Prostate gland (tissue), 2 donors: ENCODE measurements around the gene PRKCQ. TPM values are rescaled to one million over a fixed set of nuclear protein-coding genes. Genes with fewer than 3 reads are reported as not detected.

Experiments used
- DNase-seq: peaks from one replicate; pipeline ENCODE4 v3.0.0-alpha.2; 2019; ENCODE audit warnings: low spot score
- H3K27ac ChIP-seq, 2 donors: fragments of 200-600 bp; sonication (generic); 2 replicates each; pipeline ENCODE4 v1.5.1; 2017 to 2019
- H3K27me3 ChIP-seq: fragments of 200-600 bp; sonication (generic); replicated peaks from 2 replicates; pipeline ENCODE4 v1.5.1; 2019; ENCODE audit not compliant: insufficient read depth
- H3K36me3 ChIP-seq, 2 donors: fragments of 200-600 bp; sonication (generic); 1 replicate in 1 of 2; 2 replicates in 1 of 2; pipeline versions ENCODE4 v1.5.1 to v1.8.1; 2017 to 2019
- H3K4me1 ChIP-seq: fragments of 200-600 bp; sonication (generic); replicated peaks from 2 replicates; pipeline ENCODE4 v1.5.1; 2019
- H3K4me3 ChIP-seq, 2 donors: fragments of 200-600 bp; sonication (generic); 2 replicates each; pipeline ENCODE4 v1.5.1; 2017 to 2019
- H3K9me3 ChIP-seq: fragments of 200-600 bp; sonication (generic); 2 replicates; pipeline ENCODE4 v1.5.1; 2017
- POLR2A ChIP-seq: fragments of 450-650 bp; IDR thresholded peaks from one replicate; pipeline ENCODE4 v1.6.1; 2016; ENCODE audit warnings: antibody characterized with exemption, mild to moderate bottlenecking
- POLR2AphosphoS5 ChIP-seq: sonication (generic); formaldehyde crosslinking; IDR thresholded peaks from one replicate; pipeline ENCODE4 v1.6.1; 2017; ENCODE audit warnings: antibody characterized with exemption
- WGBS: methylation state at CpG from one replicate; pipeline ENCODE4 v1.1.5; 2018; 5-methylcytosine and 5-hydroxymethylcytosine counted together
- intact Hi-C: fragments of 100-400 bp; cut with DNase I; formaldehyde crosslinking; loops from one replicate; pipeline ENCODE4 v1.14.2; 2022
- total RNA-seq, 2 donors: library from RNA; depleted of rRNA; stranded (reverse); fragments of >200 nt; gene quantifications; one replicate each; pipeline ENCODE4 v1.1.0, GENCODE V29; 2016
- TF ChIP-seq, protein P1 (sequence below), 4 experiments: fragments of 200-600 bp in 2 of 4; fragments of 450-650 bp in 2 of 4; sonication (generic) in 2 of 4; IDR thresholded peaks; 1 replicate in 3 of 4; 2 replicates in 1 of 4; pipeline ENCODE4 v1.5.1; 2016 to 2019; ENCODE audit warnings: antibody characterized with exemption in 4 of 4, mild to moderate bottlenecking in 2 of 4, moderate library complexity in 2 of 4

PRKCQ gene
- total RNA-seq, 2 donors from 2014 or later, result 0.87 to 1.4 TPM

DNA sequence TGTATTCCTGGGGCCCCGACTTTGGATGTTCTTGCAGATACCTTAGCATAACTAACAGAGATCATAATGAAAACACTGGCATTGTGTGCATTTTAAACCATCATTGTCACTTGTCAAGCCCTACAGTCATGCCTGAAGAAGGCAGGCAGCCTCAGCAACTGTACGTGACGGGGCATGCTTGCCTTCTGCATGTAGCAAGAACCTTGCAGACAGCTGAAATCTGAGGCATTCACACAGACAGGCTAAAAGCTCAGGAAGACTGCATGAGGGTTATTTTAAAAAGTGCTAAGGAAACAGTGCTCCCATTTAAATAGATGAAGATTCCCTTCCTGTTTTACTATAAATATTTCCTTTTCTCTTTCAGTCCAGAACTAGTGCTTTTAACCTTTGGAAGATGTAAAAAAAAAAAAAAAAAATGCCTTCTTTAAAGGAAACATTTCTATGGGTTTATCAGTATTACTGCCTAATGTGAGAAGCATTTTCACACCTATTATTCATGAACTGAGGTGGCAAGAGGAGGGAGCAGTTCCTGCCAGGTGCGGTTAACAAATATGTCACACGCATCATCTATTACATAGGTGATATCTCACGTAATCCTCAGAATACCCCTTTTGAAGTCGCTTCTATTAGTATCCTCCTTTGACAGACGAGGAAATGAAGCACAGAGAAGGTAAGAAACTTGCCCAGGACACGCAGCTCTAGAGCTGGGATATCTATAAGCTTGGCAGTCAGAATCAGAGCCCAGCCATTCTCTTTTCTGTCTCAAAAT lies 88.1 kb downstream of the PRKCQ start:
- Histone ChIP-seq H3K4me3 (no peak overlapping the region), H3K36me3 (no peaks in the 10 kb centered on the region), H3K9me3 (no peaks in the 10 kb centered on the region), H3K4me1 (no peaks in the 10 kb centered on the region), H3K27ac (no peak overlapping the region), H3K27me3 (no peaks in the 10 kb centered on the region)
- TF ChIP-seq, protein P1, sequence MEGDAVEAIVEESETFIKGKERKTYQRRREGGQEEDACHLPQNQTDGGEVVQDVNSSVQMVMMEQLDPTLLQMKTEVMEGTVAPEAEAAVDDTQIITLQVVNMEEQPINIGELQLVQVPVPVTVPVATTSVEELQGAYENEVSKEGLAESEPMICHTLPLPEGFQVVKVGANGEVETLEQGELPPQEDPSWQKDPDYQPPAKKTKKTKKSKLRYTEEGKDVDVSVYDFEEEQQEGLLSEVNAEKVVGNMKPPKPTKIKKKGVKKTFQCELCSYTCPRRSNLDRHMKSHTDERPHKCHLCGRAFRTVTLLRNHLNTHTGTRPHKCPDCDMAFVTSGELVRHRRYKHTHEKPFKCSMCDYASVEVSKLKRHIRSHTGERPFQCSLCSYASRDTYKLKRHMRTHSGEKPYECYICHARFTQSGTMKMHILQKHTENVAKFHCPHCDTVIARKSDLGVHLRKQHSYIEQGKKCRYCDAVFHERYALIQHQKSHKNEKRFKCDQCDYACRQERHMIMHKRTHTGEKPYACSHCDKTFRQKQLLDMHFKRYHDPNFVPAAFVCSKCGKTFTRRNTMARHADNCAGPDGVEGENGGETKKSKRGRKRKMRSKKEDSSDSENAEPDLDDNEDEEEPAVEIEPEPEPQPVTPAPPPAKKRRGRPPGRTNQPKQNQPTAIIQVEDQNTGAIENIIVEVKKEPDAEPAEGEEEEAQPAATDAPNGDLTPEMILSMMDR (IDR thresholded peaks at IDR 0.05), result no peak
- TF ChIP-seq POLR2A, result no peak
- TF ChIP-seq POLR2AphosphoS5, result no peak
- intact Hi-C loops, result no loop called here
- no peak for DNase-seq
- WGBS, result 75% methylated on average over 9 of the region's 9 CpGs

DNA sequence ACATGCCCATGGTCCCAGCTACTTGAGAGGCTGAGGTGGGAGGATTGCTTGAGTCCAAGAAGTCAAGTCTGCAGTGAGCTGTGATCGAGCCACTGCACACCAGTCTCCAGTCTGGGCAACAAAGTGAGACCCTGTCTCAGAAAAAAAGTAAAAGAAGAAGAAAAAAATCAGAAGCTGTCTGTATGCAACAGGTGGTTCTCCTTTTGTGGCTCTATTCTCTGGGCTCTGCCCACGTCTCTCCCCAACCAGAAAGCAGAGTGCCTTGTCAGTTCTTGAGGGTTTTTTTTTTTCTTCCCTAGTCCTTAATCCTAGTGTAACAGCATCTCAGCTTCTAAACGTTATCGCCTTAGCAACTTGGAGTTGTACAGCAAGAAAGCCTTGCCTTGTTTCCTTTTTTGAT lies 89.5 kb downstream of the PRKCQ start:
- 82% methylated on average over 4 of the region's 4 CpGs for WGBS
- Histone ChIP-seq H3K27ac (no peak overlapping the region), H3K36me3 (no peaks in the 10 kb centered on the region), H3K9me3 (no peaks in the 10 kb centered on the region), H3K27me3 (no peaks in the 10 kb centered on the region), H3K4me3 (no peak overlapping the region), H3K4me1 (no peaks in the 10 kb centered on the region)
- TF ChIP-seq POLR2AphosphoS5 (no peak), POLR2A (no peak)
- TF ChIP-seq, protein P1 (IDR thresholded peaks at IDR 0.05), result no peak
- DNase-seq, result no peak
- intact Hi-C loops, result no loop called here

DNA sequence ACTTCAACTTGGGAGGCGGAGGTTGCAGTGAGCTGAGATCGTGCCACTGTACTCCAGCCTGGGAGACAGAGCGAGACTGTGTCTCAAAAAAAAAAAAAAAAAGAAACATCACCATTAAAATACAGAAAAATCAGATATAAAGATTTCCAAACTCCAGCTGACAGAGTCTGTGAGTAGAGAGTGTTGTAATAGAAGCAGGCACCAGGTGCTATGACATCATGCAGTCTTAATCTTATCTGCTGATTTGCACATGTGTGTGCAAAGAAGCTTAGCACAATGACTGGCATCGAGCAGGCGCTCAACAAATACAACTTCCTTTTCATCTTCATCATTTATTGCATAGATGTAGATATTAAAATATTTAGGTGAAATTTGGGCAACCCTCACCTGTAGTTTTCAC lies 92.2 kb downstream of the PRKCQ start:
- DNase-seq, result no peak
- 93% methylated on average over 5 of the region's 5 CpGs for WGBS

DNA sequence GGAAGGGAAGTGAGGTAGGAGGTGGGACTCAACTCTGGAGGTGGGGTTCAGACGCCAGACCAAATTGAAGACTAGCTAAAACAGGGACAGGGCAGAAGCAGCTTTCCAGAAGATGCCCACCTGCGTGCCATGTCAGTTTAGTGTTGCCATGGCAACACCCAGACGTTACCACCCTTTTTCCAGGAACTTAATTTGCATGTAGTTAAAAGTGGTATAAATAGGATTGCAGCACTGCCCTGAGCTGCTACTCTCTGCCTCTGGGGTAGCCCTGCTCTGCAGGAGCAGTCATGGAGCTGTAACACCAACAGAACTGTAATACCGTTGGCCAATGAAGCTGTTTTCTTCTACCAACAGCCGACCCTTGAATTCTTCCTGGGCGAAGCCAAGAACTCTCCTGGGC lies 93.8 kb downstream of the PRKCQ start:
- Histone ChIP-seq H3K27ac (no peak overlapping the region), H3K27me3 (no peaks in the 10 kb centered on the region), H3K4me1 (no peaks in the 10 kb centered on the region), H3K4me3 (no peak overlapping the region), H3K36me3 (no peaks in the 10 kb centered on the region), H3K9me3 (no peaks in the 10 kb centered on the region)
- 80% methylated on average over 6 of the region's 6 CpGs for WGBS
- no peak for TF ChIP-seq POLR2A
- TF ChIP-seq, protein P1 (IDR thresholded peaks at IDR 0.05), result no peak
- TF ChIP-seq POLR2AphosphoS5, result no peak
- intact Hi-C loops, result no loop called here
- no peak for DNase-seq

More for the DNA sequence above, 92.2 kb downstream of the PRKCQ start:
- Histone ChIP-seq H3K27me3 (no peaks in the 10 kb centered on the region), H3K4me3 (no peak overlapping the region), H3K9me3 (no peaks in the 10 kb centered on the region), H3K4me1 (no peaks in the 10 kb centered on the region), H3K27ac (no peak overlapping the region), H3K36me3 (no peaks in the 10 kb centered on the region)
- TF ChIP-seq POLR2A (no peak), POLR2AphosphoS5 (no peak)
- TF ChIP-seq, protein P1 (IDR thresholded peaks at IDR 0.05), result no peak
- intact Hi-C loops, result no loop called here

DNA sequence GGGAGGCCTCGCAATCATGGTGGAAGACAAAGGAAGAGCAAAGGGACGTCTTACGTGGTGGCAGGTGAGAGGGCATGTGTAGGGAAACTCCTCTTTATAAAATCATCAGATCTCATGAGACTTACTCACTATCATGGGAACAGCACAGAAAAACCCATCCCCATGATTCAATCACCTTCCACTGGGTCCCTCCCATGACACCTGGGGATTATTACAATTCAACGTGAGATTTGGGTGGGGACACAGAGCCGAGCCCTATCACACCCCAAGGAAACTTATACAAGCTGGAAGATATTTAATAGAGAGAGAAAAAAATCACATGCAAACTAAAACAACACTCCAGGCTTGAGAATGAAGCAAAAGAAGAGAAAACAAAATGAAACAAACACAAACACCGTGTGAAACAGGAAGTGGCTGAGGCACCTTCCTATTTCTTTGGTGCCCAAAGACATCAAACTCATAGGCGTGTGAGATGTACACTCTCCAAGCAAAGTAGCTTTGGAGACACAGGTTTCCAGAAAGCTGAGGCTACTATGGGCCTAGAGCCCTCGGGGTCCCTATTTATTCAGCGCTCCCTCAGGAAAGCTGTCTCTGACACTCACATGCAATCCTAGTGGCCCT lies 97.2 kb downstream of the PRKCQ start:
- no peak for DNase-seq
- intact Hi-C loops, result no loop called here

More for the DNA sequence above, 97.2 kb downstream of the PRKCQ start:
- Histone ChIP-seq H3K27me3 (no peaks in the 10 kb centered on the region), H3K36me3 (no peaks in the 10 kb centered on the region), H3K4me1 (no peaks in the 10 kb centered on the region), H3K27ac (no peak overlapping the region), H3K9me3 (no peaks in the 10 kb centered on the region), H3K4me3 (no peak overlapping the region)
- TF ChIP-seq, protein P1 (IDR thresholded peaks at IDR 0.05), result no peak
- TF ChIP-seq POLR2A (no peak), POLR2AphosphoS5 (no peak)
- 89% methylated on average over 9 of the region's 9 CpGs for WGBS
